ENCODE results near the gene DGKG.

DNA sequence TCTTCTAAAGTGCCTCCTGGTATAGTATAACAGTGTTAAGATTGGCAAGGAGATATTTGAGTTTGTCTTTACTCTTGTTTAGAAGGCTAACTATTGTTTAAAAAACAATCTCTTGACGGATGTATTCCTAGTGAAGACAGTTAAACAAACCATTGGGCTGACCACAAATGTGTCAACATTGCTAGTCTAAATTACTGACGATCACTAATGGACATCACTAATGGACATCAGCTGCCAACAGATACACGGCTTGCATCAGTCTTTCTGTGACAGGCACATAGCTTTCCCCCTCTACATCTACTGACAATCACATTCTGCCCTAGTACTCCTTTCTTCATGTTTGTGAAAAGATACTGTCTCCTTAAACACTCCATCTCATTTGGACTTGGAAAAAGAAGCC lies 196.0 kb downstream of the DGKG start:
- TF ChIP-seq EZH2 (IDR thresholded peaks at IDR 0.05), result no peak
- no peak for TF ChIP-seq POLR2AphosphoS5 (IDR thresholded peaks at IDR 0.05; ENCODE audit: borderline replicate concordance, low read depth, low read length)

All from SK-N-MC (cell line).